GM19043 (cell line): ENCODE measurements around the gene ABHD5.

Experiments
- ATAC-seq: cut with Tn5 transposase; IDR thresholded peaks from one replicate; pipeline ENCODE4 v1.9.1; 2021; ENCODE audit warnings: low read depth; ENCODE audit not compliant: unreplicated experiment

The ABHD5 gene

GRCh38 chr3:43709022-43709421 is 18.3 kb downstream of the ABHD5 start:
- no peak for ATAC-seq

GRCh38 chr3:43710607-43711006 is 19.9 kb downstream of the ABHD5 start:
- no peak for ATAC-seq

- ATAC-seq, result no peak
Observed at GRCh38 chr3:43718296-43718695, 27.6 kb downstream of the ABHD5 start.

DNA sequence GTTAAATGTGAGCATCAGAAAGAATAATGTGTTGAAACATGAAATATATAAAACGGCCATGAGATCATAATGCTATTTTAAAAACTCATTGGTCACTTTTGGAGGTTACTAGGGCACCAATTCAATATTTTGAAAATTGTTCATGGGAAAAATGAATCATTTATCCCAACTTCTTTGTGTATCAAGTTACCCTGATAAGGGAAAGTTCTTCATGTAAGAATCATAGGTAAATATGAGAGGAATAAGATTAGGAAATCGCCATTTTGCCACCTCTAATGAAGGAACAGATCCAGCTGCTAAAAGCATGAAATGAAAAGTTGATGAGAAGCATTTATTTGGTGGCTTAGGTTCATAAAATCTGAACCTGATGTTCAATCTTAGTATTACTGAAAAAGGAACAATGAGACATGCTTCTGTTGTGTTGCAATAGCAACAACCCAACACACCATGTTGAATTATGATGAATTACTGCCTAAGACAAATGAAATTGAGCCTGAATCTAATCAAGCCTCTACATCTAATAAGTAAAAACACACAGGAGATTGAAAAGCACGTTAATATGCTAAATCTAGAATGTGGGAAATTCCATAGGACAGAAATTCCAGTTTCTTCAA is 32.5 kb downstream of the ABHD5 start:
- ATAC-seq, result no peak

GRCh38 chr3:43726521-43726920 is 35.8 kb downstream of the ABHD5 start:
- no peak for ATAC-seq

DNA sequence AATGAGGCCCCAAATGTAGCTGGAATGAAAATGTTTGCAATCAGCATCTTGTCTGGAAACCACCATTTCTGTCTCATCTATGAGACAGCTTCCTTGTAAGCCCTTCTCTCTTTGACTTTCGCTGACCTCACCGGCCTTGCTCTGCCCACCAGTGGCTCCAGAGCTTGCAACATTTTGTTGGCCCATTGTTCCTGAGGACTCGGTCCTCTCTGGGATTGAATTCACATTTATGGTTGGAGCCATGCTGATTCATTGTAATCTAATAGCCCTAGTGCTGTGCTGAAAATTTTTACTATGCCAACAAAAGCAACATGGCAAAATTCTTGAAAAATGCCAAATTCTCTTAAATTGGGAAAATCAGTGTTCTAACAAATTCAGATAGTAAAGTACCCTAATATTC is 37.2 kb downstream of the ABHD5 start:
- ATAC-seq, result no peak

GRCh38 chr3:43728476-43728875 is 37.7 kb downstream of the ABHD5 start:
- no peak for ATAC-seq

DNA sequence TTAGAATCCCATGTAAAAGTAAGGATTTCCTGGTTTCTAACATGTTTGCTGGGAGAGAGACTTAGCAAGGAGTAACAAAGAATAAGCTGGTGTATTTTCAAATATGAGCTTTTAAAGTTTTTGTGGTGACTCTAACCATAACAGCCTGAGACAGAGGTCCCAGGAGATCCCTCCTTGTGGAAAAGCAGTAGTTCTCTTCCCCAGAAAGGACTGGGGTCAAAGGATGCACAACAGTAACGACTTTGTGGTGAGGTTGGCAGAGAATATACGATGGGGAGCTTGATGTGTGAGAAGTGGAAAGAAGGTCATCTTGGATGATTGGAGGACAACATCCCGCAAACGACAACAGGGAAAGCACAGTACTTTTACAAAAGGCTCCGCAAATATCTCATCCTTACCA is 38.2 kb downstream of the ABHD5 start:
- no peak for ATAC-seq

DNA sequence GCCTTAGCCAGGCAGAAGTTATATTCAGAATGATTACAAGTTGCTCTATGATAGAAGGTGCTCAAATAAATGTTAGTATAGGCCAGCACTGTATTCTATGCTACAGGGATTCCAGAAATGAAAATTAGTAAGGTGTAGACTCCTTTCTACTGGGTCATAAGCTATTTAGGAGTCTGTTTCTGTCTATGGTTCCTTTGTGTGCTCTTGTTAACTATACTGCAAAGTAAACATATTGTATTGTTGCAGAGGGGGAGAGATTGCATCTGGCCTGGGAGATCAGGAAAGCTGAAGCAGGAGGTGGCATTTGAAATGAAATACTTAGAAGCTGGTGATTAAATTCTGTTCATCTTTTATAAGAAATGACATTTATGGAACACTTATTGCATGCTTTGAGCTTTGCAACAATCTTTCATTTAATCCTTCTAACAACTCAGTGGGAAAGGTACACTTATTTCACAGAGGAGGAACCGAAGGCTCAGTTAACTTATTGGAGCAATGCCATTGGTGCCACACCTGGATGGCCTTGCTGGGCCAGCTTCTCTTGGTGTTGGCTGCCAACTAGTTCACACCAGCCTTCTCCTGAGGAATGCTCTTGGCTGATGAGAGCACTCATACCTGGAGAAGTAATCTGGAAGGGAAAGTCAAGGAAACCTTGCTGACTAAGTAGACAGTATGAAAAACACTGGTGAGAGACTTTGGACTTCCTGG is 39.1 kb downstream of the ABHD5 start:
- no peak for ATAC-seq

DNA sequence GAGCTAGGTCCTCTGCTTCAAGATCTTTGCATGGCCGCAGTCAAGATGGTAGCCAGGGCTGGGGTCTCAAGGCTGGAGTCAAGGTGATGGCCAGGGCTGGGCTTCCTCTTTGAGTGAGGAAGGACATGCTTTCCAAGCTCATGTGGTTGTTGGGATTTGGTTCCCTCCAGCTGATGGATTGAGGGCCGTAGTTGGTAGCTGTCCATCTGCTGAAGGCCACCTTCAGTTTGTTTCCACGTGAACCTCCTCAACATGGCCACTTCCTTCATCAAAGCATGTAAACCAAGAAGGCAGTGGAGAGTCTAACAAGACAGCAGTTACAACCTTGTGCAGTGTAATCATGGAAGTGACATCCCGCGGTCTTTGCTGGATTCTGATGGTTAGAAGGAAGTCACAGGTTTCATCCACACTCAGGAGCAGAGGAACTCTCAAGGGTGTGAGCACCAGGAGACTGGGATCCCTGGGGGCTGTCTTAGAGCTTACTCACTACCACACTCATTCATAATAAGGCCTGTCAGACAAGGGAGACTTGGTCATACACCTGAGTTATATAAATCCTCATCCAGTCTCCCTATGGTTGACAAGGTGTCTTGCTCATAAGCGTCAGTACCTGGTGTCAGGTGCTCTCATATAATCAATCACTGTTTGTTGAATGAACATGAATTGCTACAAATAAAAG is 42.1 kb downstream of the ABHD5 start:
- no peak for ATAC-seq

DNA sequence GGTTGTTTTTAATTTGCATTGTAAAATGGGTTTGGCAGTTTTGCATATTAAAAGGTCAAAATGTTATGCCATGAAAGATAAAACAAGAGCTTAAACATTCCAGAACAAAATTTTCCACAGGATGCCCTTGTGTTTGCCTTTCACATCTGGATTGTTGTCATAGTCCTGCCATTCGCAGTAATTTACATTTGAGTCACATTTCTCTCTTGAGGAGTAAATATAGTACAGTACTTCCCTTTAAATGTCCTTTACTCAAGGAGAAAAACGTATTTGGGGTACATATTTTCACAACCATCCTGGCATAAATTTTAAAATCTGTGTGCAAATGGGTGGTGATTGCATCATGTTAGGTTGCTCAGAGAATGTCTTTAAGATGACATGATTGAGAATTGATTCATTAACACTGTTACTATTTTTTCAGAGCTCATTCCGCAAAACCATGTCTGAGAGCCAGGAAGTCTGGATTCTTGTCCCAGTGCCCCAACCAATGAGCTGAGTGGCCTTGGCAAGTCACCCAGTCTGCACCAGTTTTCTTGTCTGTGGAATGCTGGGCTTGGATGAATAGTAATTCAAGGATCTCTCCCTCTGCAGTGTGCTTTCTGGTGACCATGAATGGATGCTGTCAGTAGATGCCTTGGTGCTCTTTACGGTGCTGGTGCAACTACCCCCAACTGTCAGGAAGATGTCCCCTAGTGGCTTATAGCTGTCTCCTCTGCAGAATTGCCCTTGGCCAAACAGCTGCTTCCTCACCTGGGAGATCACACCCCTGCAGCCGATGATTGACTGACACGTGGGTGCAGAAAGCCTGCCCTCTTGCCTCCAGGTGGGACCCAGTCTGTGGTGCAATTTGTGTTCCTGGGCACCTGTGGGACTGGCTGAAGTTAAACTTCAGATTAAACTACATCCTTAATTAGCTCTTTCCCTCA is 43.0 kb downstream of the ABHD5 start:
- ATAC-seq, result no peak

DNA sequence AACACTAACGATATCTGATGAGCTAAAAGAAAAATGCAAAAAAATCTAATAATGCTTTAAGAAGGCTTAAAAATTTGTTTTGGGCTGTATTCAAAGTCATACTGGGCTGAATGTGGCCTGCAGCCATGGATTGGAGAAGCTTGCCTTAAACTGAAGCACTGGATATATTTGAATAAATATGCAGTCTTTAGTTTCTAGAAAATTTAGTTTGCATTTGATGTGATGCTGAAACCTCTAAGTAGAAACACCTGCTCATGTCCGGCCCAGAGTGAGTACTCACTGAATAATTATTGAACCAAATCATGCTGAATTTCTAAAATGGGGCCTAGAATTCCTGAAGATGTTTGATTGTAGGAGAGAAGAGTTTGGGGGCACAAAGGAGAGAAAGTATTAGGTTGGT is 43.9 kb downstream of the ABHD5 start:
- no peak for ATAC-seq

- ATAC-seq, result no peak
Observed at GRCh38 chr3:43735618-43736017, 44.9 kb downstream of the ABHD5 start.

DNA sequence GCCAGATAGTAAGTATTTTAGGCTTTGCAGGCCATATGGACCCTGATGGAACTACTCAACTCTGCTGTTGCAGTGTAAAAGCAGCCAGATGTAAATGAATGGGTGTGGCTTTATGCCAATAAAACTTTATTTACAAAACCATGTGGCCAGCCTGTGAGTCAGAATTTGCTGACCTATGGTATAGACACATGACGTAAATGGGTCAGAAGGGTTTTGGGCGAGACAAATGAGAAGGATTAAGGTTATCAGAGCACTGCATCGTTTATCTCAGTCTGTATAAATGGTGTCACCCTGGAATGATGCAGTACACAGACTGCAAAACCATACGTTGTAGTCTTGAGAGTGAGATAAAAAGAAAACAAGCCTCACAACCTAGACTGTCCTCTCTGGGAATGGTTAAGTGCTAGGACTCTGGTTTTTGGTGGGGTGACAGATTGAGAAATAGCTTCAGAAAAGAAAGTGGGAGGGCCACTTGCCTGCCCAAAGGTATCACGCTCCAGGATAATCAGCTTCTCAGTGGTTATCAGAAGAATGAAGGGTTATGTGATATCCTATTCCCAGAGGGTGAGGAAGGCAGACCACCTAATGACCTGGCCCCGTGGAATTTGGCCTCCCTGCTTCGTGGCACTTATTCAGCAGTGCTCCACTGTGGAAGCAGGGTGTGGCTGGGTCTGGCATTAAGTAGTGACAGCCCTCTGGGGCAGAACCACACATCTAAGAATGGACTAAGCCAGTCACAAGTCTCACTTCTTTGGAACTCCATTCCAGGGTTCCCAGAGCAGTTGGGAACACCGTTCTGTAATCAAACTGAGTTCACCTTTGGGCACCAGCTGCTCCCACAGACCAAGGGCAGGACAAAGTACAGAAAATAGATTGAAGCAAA is 46.1 kb downstream of the ABHD5 start:
- ATAC-seq, result no peak

DNA sequence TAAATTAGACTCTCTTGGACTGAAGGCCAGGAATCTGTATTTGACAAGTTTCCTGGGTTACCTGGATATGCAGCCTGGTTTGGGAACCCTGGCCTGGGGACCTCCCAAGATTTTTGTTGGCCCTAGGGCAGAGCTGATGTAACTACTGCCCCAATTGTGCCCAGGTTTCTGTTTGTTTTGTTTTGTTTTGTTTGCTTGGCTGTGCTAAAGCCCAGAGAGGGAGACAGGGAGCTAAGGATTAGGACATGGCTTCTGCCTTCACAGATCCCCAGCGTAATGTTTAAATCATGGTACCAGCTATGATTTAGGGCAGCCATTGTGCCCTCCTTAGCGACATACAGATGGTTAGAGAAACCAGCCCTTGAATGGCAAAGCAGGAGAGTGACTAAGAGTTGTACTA is 47.6 kb downstream of the ABHD5 start:
- ATAC-seq, result no peak

DNA sequence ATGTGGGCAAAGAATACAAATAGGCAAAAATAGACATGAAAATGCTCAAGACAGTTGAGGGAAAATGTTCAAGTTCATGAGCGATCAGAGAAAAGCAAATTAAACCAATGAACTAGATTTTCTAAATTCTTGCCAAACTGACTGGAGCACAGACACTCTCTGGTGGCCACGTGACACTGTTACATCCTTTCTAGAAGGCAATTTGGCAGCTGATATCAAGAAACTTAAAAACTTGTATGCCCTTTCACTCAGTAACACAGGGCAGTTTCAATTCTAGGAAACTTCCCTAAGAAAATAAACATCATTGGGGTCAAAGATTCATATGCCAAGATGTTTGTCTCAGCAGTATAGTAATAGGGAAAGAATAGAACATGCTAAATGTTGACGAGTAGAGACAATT is 52.2 kb downstream of the ABHD5 start:
- no peak for ATAC-seq

- no peak for ATAC-seq
Observed at GRCh38 chr3:43747641-43748040, 56.9 kb downstream of the ABHD5 start.

- no peak for ATAC-seq
Observed at GRCh38 chr3:43748179-43748578, 57.4 kb downstream of the ABHD5 start.

- ATAC-seq, result no peak
Observed at GRCh38 chr3:43748645-43749044, 57.9 kb downstream of the ABHD5 start.

DNA sequence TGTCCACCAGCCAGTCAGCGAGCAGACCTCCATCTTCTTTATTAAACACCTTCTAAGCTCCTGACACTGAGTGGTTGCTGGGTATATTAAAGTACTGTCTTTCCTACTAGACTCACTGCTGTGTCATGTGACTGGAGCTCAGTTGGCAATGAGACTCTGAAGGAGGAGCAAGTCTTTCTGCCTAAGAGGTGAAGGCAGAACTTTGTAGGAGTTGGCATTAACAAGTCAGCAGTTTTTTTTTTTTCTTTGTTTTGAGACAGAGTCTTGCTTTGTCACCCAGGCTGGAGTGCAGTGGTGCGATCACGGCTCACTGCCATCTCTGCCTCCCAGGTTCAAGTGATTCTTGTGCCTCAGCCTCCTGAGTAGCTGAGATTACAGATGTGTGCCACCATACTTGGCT is 62.2 kb downstream of the ABHD5 start:
- ATAC-seq, result no peak
